Upper lobe of left lung (tissue), 6 donors: ENCODE measurements around the gene SEC24A. TPM values are rescaled to one million over a fixed set of nuclear protein-coding genes. Genes with fewer than 3 reads are reported as not detected.
A peak's percentile ranks its signal among the peaks of the same experiment; 100 is the strongest.
"Not testable (repeated sequence)": the region's sequence is repeated elsewhere in the genome, so short reads cannot be mapped to it uniquely, and the experiment has no call there.

ENCODE experiments used
- ATAC-seq, 2 donors: fragments of 200-7000 bp; cut with Tn5 transposase; one replicate each; pipeline ENCODE4 v1.9.1; 2022; ENCODE audit warnings: mild to moderate bottlenecking in 2 of 2, moderate library complexity in 2 of 2; ENCODE audit not compliant: low FRiP score in 2 of 2
- DNase-seq, 2 donors: peaks; one replicate each; pipeline ENCODE4 v3.0.0-alpha.2; 2019 to 2020
- H3K27ac ChIP-seq, 4 donors: fragments of 200-600 bp; sonication (generic); one replicate each; pipeline ENCODE4 v1.5.1; 2016 to 2019
- H3K27me3 ChIP-seq, 4 donors: fragments of 200-600 bp; sonication (generic); one replicate each; pipeline ENCODE4 v1.5.1; 2017 to 2019
- H3K36me3 ChIP-seq, 4 donors: fragments of 200-600 bp; sonication (generic); one replicate each; pipeline ENCODE4 v1.5.1; 2016 to 2019
- H3K4me1 ChIP-seq, 4 donors: fragments of 200-600 bp; sonication (generic); one replicate each; pipeline ENCODE4 v1.5.1; 2018 to 2019
- H3K4me3 ChIP-seq, 4 donors: fragments of 200-600 bp; sonication (generic); one replicate each; pipeline ENCODE4 v1.5.1; 2017 to 2019; ENCODE audit warnings: mild to moderate bottlenecking in 2 of 4, moderate library complexity in 1 of 4
- H3K9me3 ChIP-seq, 4 donors: fragments of 200-600 bp; sonication (generic); one replicate each; pipeline ENCODE4 v1.5.1; 2018 to 2019
- EP300 ChIP-seq, 4 donors: sonication (generic); formaldehyde crosslinking; IDR thresholded peaks; one replicate each; pipeline ENCODE4 v1.5.1; 2017; ENCODE audit warnings: antibody characterized with exemption in 4 of 4, control low read depth in 2 of 4
- POLR2A ChIP-seq, 4 donors: fragments of 450-650 bp; IDR thresholded peaks; one replicate each; pipeline ENCODE4 v1.5.1; 2016 to 2017; ENCODE audit warnings: antibody characterized with exemption in 4 of 4, mild to moderate bottlenecking in 2 of 4
- POLR2AphosphoS5 ChIP-seq, 2 donors: sonication (generic); formaldehyde crosslinking; IDR thresholded peaks; one replicate each; pipeline ENCODE4 v1.5.1; 2017; ENCODE audit warnings: antibody characterized with exemption in 2 of 2
- WGBS, 2 donors: methylation state at CpG; one replicate each; pipeline ENCODE4 v1.1.5; 2017 to 2018; 5-methylcytosine and 5-hydroxymethylcytosine counted together
- total RNA-seq, 6 donors: library from RNA; depleted of rRNA in 4 of 6; stranded (reverse); fragments of >200 nt in 4 of 6; gene quantifications; one replicate each; pipeline versions ENCODE4 v1.1.0 to v1.2.1, GENCODE V29; 2016 to 2021
- TF ChIP-seq, protein P1 (sequence below), 6 experiments: fragments of 450-650 bp in 4 of 6; fragments of 200-600 bp in 2 of 6; sonication (generic) in 2 of 6; IDR thresholded peaks; one replicate each; pipeline ENCODE4 v1.5.1; 2016 to 2019; ENCODE audit warnings: antibody characterized with exemption in 6 of 6
- donor health status: DM: no; HTN: no; CAD: no; lungs with moderate emphysema.
- donor health status: DM: no; HTN: yes; CAD: no; lungs with severe emphysema.

Gene SEC24A
- total RNA-seq, 6 donors from 2014 or later, result 3.8 to 23.4 (median 16.8) TPM

DNA sequence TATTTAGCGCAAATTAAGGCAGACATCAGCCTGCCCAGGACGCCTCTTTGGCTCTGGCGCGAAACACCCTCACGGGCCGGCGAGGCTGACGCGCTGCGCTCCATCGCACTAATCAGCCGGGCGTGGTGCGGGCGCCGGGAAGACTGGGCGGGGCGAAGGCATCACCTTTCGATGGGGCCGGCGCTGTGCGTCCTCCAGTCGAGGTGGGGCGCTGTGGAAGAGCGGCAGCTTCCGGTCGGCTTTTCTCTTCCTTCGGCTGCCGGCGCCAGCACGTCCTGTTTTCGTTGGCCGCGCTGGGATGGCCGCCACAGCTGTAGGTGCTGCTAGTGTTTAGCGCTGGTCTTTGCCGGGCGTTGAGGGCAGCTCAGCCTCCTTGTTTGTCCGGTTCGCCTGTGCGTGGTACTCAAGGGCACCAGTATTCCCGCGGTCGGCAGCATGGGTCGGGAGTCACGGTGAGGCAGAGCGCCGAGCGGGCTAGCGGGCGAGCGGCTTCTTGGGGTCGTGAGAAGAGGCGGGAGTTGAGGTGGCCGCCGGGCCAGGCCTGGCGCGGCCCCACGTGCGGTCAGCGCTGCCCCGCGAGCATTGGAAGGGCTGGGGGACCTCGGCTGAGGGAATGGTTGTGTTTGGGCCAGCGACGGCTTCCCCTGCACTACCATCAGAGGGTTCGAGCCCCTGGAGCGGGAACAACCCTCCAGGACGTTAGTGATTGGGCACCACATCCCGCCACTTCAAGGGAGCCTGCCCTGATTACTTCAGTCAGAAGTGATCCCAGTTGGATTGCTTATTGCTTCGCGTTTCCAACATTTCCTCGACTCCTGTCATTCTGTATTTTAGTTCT is 110.1 kb downstream of the SEC24A start, which contains the start of gene DDX46:
Gene DDX46, plus strand, starts transcription at position 276 of the 838 bp plus-strand sequence. Its CDS starts 160 bp downstream, at position 436.
- TF ChIP-seq, protein P1, sequence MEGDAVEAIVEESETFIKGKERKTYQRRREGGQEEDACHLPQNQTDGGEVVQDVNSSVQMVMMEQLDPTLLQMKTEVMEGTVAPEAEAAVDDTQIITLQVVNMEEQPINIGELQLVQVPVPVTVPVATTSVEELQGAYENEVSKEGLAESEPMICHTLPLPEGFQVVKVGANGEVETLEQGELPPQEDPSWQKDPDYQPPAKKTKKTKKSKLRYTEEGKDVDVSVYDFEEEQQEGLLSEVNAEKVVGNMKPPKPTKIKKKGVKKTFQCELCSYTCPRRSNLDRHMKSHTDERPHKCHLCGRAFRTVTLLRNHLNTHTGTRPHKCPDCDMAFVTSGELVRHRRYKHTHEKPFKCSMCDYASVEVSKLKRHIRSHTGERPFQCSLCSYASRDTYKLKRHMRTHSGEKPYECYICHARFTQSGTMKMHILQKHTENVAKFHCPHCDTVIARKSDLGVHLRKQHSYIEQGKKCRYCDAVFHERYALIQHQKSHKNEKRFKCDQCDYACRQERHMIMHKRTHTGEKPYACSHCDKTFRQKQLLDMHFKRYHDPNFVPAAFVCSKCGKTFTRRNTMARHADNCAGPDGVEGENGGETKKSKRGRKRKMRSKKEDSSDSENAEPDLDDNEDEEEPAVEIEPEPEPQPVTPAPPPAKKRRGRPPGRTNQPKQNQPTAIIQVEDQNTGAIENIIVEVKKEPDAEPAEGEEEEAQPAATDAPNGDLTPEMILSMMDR (IDR thresholded peaks at IDR 0.05), result peak; percentile 66 to 96 (median 84)
- TF ChIP-seq EP300 (IDR thresholded peaks at IDR 0.05) (peak in 1 of 4 donors; percentile 33), POLR2A (IDR thresholded peaks at IDR 0.05) (peak in 2 of 4 donors; percentile 66 to 82), POLR2AphosphoS5 (IDR thresholded peaks at IDR 0.05) (peak; percentile 82 to 93)
- ATAC-seq (peak; percentile 98 to 100), DNase-seq (peak; percentile 96 to 98)
- H3K9me3 ChIP-seq, result no peaks in the 10 kb centered on the region
- peak within 1 kb of the TSS; percentile 64 to 90 (median 84) for H3K27ac ChIP-seq
- WGBS, 2 donors, result 0 to 1% methylated on average over 11 to 53 of the region's 73 CpGs
- peak within 1 kb of the TSS; percentile 64 to 95 (median 81) for H3K4me3 ChIP-seq
- H3K27me3 ChIP-seq, result no peaks in the 10 kb centered on the region
- H3K36me3 ChIP-seq, result no peaks in the 10 kb centered on the region
- H3K4me1 ChIP-seq, result peaks cover 11 to 21% (median 18%) of the 10 kb centered on the region in 4 donors

DNA sequence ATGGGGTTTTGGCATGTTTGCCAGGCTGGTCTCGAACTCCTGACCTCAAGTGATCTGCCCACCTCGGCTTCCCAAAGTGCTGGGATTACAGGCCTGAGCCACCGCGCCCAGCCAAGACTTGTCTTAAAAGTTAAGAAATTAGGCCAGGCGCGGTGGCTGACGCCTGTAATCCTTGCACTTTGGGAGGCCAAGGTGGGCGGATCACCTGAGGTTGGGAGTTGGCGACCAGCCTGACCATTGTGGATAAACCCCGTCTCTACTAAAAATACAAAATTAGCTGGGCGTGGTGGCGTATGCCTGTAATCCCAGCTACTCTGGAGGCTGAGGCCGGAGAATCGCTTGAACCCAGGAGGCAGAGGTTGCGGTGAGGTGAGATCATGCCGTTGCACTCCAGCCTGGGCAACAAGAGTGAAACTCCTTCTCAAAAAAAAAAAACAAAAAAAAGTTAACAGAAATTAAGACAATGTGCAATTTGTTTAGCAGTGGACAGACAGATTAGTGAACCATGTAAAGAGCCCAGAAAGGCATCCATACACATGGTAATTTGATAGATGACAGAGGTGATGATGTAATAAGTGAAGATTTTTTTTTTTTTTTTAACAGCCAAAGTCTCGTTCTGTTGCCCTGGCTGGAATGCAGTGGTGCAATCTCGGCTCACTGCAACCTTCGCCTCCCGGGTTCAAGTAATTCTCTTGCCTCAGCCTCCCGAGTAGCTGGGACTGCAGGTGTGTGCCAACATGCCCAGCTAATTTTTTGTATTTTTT is 119.1 kb downstream of the SEC24A start:
- 93% methylated on average over 21 of the region's 21 CpGs for WGBS, 2 donors
- not testable (repeated sequence) for ATAC-seq

DNA sequence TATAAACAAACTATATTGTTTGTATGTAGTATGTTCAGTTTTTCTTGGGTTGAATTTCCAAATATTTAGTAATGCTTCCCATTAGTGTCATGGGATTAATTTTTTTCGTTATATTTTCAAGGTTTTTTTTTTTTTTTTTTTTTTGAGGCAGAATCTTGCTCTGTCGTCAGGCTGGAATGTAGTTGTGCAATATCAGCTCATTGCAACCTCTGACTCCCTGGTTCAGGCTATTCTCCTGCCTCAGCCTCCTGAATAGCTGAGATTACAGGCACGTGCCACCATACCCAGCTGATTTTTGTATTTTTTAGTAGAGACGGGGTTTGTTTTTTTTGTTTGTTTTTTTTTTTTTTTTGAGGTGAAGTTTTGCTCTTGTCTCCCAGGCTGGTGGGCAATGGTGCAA is 120.6 kb downstream of the SEC24A start:
- DNase-seq (no peak), ATAC-seq (no peak)
- Histone ChIP-seq H3K4me1 (no peaks in the 10 kb centered on the region), H3K9me3 (no peaks in the 10 kb centered on the region), H3K27me3 (no peaks in the 10 kb centered on the region), H3K27ac (no peak overlapping the region), H3K36me3 (peaks cover 19 to 95% (median 85%) of the 10 kb centered on the region in 4 donors), H3K4me3 (no peak overlapping the region)
- TF ChIP-seq EP300 (IDR thresholded peaks at IDR 0.05) (no peak), POLR2A (IDR thresholded peaks at IDR 0.05) (no peak), POLR2AphosphoS5 (IDR thresholded peaks at IDR 0.05) (no peak)
- TF ChIP-seq, protein P1 (IDR thresholded peaks at IDR 0.05), result no peak
- WGBS, 2 donors, result 70 to 74% methylated on average over 4 of the region's 4 CpGs

More for the DNA sequence above, 119.1 kb downstream of the SEC24A start:
- H3K27me3 ChIP-seq, H3K4me1 ChIP-seq, H3K27ac ChIP-seq, H3K9me3 ChIP-seq, DNase-seq, H3K4me3 ChIP-seq: not testable (repeated sequence)
- H3K36me3 ChIP-seq, result peaks cover 12 to 85% (median 73%) of the 10 kb centered on the region in 4 donors

DNA sequence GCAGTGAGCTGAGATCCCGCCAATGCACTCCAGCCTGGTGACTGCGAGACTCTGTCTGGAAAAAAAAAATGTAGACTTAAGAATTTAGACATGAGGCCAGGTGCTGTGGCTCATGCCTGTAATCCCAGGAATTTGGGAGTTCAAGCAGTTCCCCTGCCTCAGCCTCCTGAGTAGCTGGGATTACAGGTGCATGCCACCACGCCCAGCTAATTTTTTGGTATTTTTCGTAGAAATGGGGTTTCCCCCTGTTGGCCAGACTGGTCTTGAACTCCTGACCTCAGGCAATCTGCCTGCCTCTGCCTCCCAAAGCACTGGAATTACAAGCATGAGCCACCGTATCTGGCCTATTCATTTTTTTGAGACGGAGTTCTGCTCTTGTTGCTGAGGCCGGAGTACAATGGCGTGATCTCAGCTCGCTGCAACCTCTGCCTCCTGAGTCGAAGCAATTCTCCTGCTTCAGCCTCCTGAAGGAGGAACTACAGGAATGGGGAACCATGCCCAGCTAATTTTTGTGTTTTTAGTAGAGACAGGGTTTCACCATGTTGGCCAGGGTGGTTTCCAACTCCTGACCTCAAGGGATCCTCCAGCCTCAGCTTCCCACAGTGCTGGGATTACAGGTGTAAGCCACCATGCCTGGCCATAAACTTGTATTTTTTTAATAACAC is 124.0 kb downstream of the SEC24A start:
- no peak for DNase-seq
- Histone ChIP-seq H3K4me1 (no peaks in the 10 kb centered on the region), H3K4me3 (no peak overlapping the region), H3K9me3 (no peaks in the 10 kb centered on the region), H3K27ac (no peak overlapping the region), H3K27me3 (no peaks in the 10 kb centered on the region), H3K36me3 (peaks cover 25 to 96% (median 87%) of the 10 kb centered on the region in 4 donors)
- TF ChIP-seq, protein P1 (IDR thresholded peaks at IDR 0.05), result no peak
- ATAC-seq, result no peak
- WGBS, 2 donors, result 89 to 93% methylated on average over 10 of the region's 10 CpGs

DNA sequence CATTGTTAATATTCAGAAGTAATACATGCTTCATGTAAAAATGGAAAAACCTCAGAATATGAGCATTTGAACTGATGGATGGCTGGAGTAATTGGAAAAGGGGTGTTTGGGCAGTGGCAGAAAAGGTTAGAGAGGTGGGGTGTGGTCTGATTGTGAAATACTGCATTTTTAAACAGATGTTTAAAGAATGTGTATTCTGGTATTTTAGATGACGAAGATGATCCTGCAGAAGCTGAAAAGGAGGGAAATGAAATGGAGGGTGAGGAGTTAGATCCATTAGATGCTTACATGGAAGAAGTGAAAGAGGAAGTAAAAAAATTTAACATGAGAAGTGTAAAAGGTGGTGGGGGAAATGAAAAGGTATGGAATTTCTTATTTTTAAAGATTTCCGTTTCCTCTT is 128.8 kb downstream of the SEC24A start:
- no peak for ATAC-seq

More for the DNA sequence above, 128.8 kb downstream of the SEC24A start:
- 75 to 80% methylated on average over 2 of the region's 2 CpGs for WGBS, 2 donors
- Histone ChIP-seq H3K27ac (no peak overlapping the region), H3K36me3 (peaks cover 19 to 99% (median 78%) of the 10 kb centered on the region in 4 donors), H3K27me3 (no peaks in the 10 kb centered on the region), H3K4me3 (no peak overlapping the region), H3K9me3 (no peaks in the 10 kb centered on the region), H3K4me1 (no peaks in the 10 kb centered on the region)
- no peak for DNase-seq
- TF ChIP-seq, protein P1 (IDR thresholded peaks at IDR 0.05), result no peak
- no peak for TF ChIP-seq POLR2A (IDR thresholded peaks at IDR 0.05)
- TF ChIP-seq POLR2AphosphoS5 (IDR thresholded peaks at IDR 0.05), result no peak
- TF ChIP-seq EP300 (IDR thresholded peaks at IDR 0.05), result no peak
